Activated naive CD8-positive, alpha-beta T cell treated with anti-CD3 and anti-CD28 coated beads, Interleukin-2, amount 10 ng/mL, durations not matched to agents 7 days and 5 days (primary cell): ENCODE measurements around the gene SCUBE1. TPM values are rescaled to one million over a fixed set of nuclear protein-coding genes. Genes with fewer than 3 reads are reported as not detected.

Source experiments
- ATAC-seq: fragments of 150-1000 bp; cut with Tn5 transposase; one replicate; pipeline ENCODE4 v1.10.0; 2021; ENCODE audit warnings: low read depth, moderate library complexity
- POLR2A ChIA-PET: fragments of 350-600 bp; sonication (Branson Sonifier 250); formaldehyde crosslinking; loops from one replicate; lab custom pipeline; 2021; ENCODE audit warnings: antibody characterized with exemption; lab: Charles Lee
- DNase-seq: peaks from one replicate; pipeline ENCODE4 v3.0.0; 2021
- H3K27ac Mint-ChIP-seq: one replicate; pipeline ENCODE4 v1.8.0; 2022; ENCODE audit warnings: mild to moderate bottlenecking, mixed read lengths
- H3K27me3 Mint-ChIP-seq: one replicate; pipeline ENCODE4 v1.8.0; 2022; ENCODE audit warnings: mild to moderate bottlenecking, moderate library complexity, mixed read lengths
- H3K36me3 Mint-ChIP-seq: one replicate; pipeline ENCODE4 v1.8.0; 2021; ENCODE audit warnings: mild to moderate bottlenecking, mixed read lengths
- H3K4me1 Mint-ChIP-seq: one replicate; pipeline ENCODE4 v1.8.0; 2021; ENCODE audit warnings: mixed read lengths
- H3K4me3 Mint-ChIP-seq: one replicate; pipeline ENCODE4 v1.8.0; 2022; ENCODE audit warnings: mild to moderate bottlenecking, moderate library complexity, mixed read lengths
- H3K9me3 Mint-ChIP-seq: one replicate; pipeline ENCODE4 v1.8.0; 2021; ENCODE audit warnings: mixed read lengths
- total RNA-seq, 2 experiments: library from RNA; stranded (reverse); gene quantifications; one replicate each; pipeline ENCODE4 v1.2.3, GENCODE V29; 2021

The SCUBE1 gene
- total RNA-seq, 2 experiments from 2014 or later = 0.03 to 0.20 TPM

- Mint-ChIP-seq H3K36me3 (no peaks in the 10 kb centered on the region), H3K9me3 (no peaks in the 10 kb centered on the region), H3K4me3 (no peak overlapping the region), H3K4me1 (no peaks in the 10 kb centered on the region), H3K27ac (no peak overlapping the region), H3K27me3 (no peaks in the 10 kb centered on the region)
- ATAC-seq = no peak
- POLR2A ChIA-PET = no interaction called here
- DNase-seq = no peak
Measured at GRCh38 chr22:43241699-43242386, 101.3 kb downstream of the SCUBE1 start.

GRCh38 chr22:43241138-43241597, 102.0 kb downstream of the SCUBE1 start:
- ATAC-seq = no peak
- Mint-ChIP-seq H3K4me3 (no peak overlapping the region), H3K4me1 (no peaks in the 10 kb centered on the region), H3K27ac (no peak overlapping the region), H3K36me3 (no peaks in the 10 kb centered on the region), H3K9me3 (no peaks in the 10 kb centered on the region), H3K27me3 (no peaks in the 10 kb centered on the region)
- POLR2A ChIA-PET = no interaction called here
- no peak for DNase-seq

GRCh38 chr22:43240614-43241013, 102.6 kb downstream of the SCUBE1 start:
- Mint-ChIP-seq H3K4me3 (no peak overlapping the region), H3K9me3 (no peaks in the 10 kb centered on the region), H3K27ac (no peak overlapping the region), H3K36me3 (no peaks in the 10 kb centered on the region), H3K4me1 (no peaks in the 10 kb centered on the region), H3K27me3 (no peaks in the 10 kb centered on the region)
- POLR2A ChIA-PET = no interaction called here
- no peak for ATAC-seq
- DNase-seq = no peak

GRCh38 chr22:43239956-43240355, 103.2 kb downstream of the SCUBE1 start:
- H3K4me3 Mint-ChIP-seq = no peak overlapping the region
- no peaks in the 10 kb centered on the region for H3K9me3 Mint-ChIP-seq
- ATAC-seq = no peak
- H3K4me1 Mint-ChIP-seq = no peaks in the 10 kb centered on the region
- POLR2A ChIA-PET = no interaction called here
- H3K27ac Mint-ChIP-seq = no peak overlapping the region
- no peak for DNase-seq
- H3K27me3 Mint-ChIP-seq = no peaks in the 10 kb centered on the region
- H3K36me3 Mint-ChIP-seq = no peaks in the 10 kb centered on the region

GRCh38 chr22:43239193-43239780, 103.9 kb downstream of the SCUBE1 start:
- no peak overlapping the region for H3K27ac Mint-ChIP-seq
- ATAC-seq (no peak), DNase-seq (no peak)
- H3K36me3 Mint-ChIP-seq = no peaks in the 10 kb centered on the region
- no peak overlapping the region for H3K4me3 Mint-ChIP-seq
- H3K4me1 Mint-ChIP-seq = no peaks in the 10 kb centered on the region
- H3K9me3 Mint-ChIP-seq = no peaks in the 10 kb centered on the region
- no peaks in the 10 kb centered on the region for H3K27me3 Mint-ChIP-seq
- POLR2A ChIA-PET = no interaction called here

GRCh38 chr22:43238526-43239006, 104.6 kb downstream of the SCUBE1 start:
- no peak for DNase-seq
- Mint-ChIP-seq H3K36me3 (no peaks in the 10 kb centered on the region), H3K27me3 (no peaks in the 10 kb centered on the region), H3K27ac (no peak overlapping the region), H3K4me3 (no peak overlapping the region), H3K9me3 (no peaks in the 10 kb centered on the region), H3K4me1 (no peaks in the 10 kb centered on the region)
- POLR2A ChIA-PET = no interaction called here
- no peak for ATAC-seq

- POLR2A ChIA-PET = no interaction called here
Measured at GRCh38 chr22:43237280-43237679, 105.9 kb downstream of the SCUBE1 start.

GRCh38 chr22:43236411-43237166, 106.6 kb downstream of the SCUBE1 start:
- Mint-ChIP-seq H3K27ac (no peak overlapping the region), H3K9me3 (no peaks in the 10 kb centered on the region), H3K4me1 (no peaks in the 10 kb centered on the region), H3K27me3 (peaks cover 5% of the 10 kb centered on the region), H3K36me3 (no peaks in the 10 kb centered on the region), H3K4me3 (no peak overlapping the region)
- POLR2A ChIA-PET = no interaction called here
- DNase-seq (no peak), ATAC-seq (no peak)

More at GRCh38 chr22:43237280-43237679, 105.9 kb downstream of the SCUBE1 start:
- DNase-seq (no peak), ATAC-seq (no peak)
- H3K9me3 Mint-ChIP-seq = no peaks in the 10 kb centered on the region
- no peak overlapping the region for H3K4me3 Mint-ChIP-seq
- H3K4me1 Mint-ChIP-seq = no peaks in the 10 kb centered on the region
- H3K27ac Mint-ChIP-seq = no peak overlapping the region
- H3K36me3 Mint-ChIP-seq = no peaks in the 10 kb centered on the region
- H3K27me3 Mint-ChIP-seq = peaks cover 5% of the 10 kb centered on the region

- POLR2A ChIA-PET = no interaction called here
- Mint-ChIP-seq H3K4me3 (no peak overlapping the region), H3K36me3 (no peaks in the 10 kb centered on the region), H3K27me3 (peaks cover 5% of the 10 kb centered on the region), H3K27ac (no peak overlapping the region), H3K9me3 (no peaks in the 10 kb centered on the region), H3K4me1 (peaks cover 6% of the 10 kb centered on the region)
- DNase-seq = no peak
- ATAC-seq = no peak
Measured at GRCh38 chr22:43235445-43236409, 107.4 kb downstream of the SCUBE1 start.

GRCh38 chr22:43234264-43234988, 108.7 kb downstream of the SCUBE1 start:
- H3K27ac Mint-ChIP-seq = no peak overlapping the region

GRCh38 chr22:43233529-43233928, 109.6 kb downstream of the SCUBE1 start:
- H3K4me3 Mint-ChIP-seq = no peak overlapping the region
- POLR2A ChIA-PET = no interaction called here

More at GRCh38 chr22:43234264-43234988, 108.7 kb downstream of the SCUBE1 start:
- DNase-seq (no peak), ATAC-seq (no peak)
- POLR2A ChIA-PET = no interaction called here
- Mint-ChIP-seq H3K36me3 (no peaks in the 10 kb centered on the region), H3K9me3 (no peaks in the 10 kb centered on the region), H3K4me1 (peaks cover 6% of the 10 kb centered on the region), H3K27me3 (peaks cover 7% of the 10 kb centered on the region), H3K4me3 (no peak overlapping the region)

GRCh38 chr22:43232445-43232844, 110.7 kb downstream of the SCUBE1 start:
- Mint-ChIP-seq H3K9me3 (no peaks in the 10 kb centered on the region), H3K36me3 (no peaks in the 10 kb centered on the region), H3K4me3 (no peak overlapping the region), H3K27me3 (peaks cover 8% of the 10 kb centered on the region), H3K27ac (no peak overlapping the region), H3K4me1 (peaks cover 6% of the 10 kb centered on the region)
- POLR2A ChIA-PET = no interaction called here
- DNase-seq (no peak), ATAC-seq (no peak)

More at GRCh38 chr22:43233529-43233928, 109.6 kb downstream of the SCUBE1 start:
- Mint-ChIP-seq H3K27ac (no peak overlapping the region), H3K9me3 (no peaks in the 10 kb centered on the region), H3K27me3 (peaks cover 8% of the 10 kb centered on the region), H3K4me1 (peaks cover 6% of the 10 kb centered on the region), H3K36me3 (no peaks in the 10 kb centered on the region)
- DNase-seq (no peak), ATAC-seq (no peak)
